ENCODE measurements around the gene SOWAHB. TPM values are rescaled to one million over a fixed set of nuclear protein-coding genes. Genes with fewer than 3 reads are reported as not detected.

SOWAHB gene
- total and polyA plus RNA-seq, 3 experiments from 2014 or later, result not detected

- H3K36me3 Mint-ChIP-seq, result no peaks in the 10 kb centered on the region
- H3K36me3 ChIP-seq (ENCODE audit: insufficient read depth, low read length), result no peaks in the 10 kb centered on the region
- H3K4me3 Mint-ChIP-seq, result no peak overlapping the region
- H3K27me3 Mint-ChIP-seq, result peaks cover 10 to 37% of the 10 kb centered on the region in 2 donors
- CTCF ChIA-PET, result no interaction called here
- H3K4me1 ChIP-seq (ENCODE audit: insufficient read depth, low read length), result no peaks in the 10 kb centered on the region
- POLR2A ChIA-PET, result no interaction called here
- H3K27me3 ChIP-seq (ENCODE audit: insufficient read depth, low read length, poor library complexity, severe bottlenecking), result no peaks in the 10 kb centered on the region
- no peak for DNase-seq
- H3K9me3 Mint-ChIP-seq, result no peaks in the 10 kb centered on the region
- H3K9me3 ChIP-seq (ENCODE audit: low read length), result no peaks in the 10 kb centered on the region
- no peak overlapping the region for H3K27ac ChIP-seq (ENCODE audit: low read depth, low read length)
- no peak overlapping the region for H3K4me3 ChIP-seq (ENCODE audit: low read length)
- H3K27ac Mint-ChIP-seq, result no peak overlapping the region
- peaks cover 0 to 5% (median 0%) of the 10 kb centered on the region in 3 donors for H3K4me1 Mint-ChIP-seq
Observed at GRCh38 chr4:76856243-76857073, 41.5 kb downstream of the SOWAHB start.

- H3K27me3 Mint-ChIP-seq, result peaks cover 13 to 38% of the 10 kb centered on the region in 2 donors
- Histone ChIP-seq H3K4me1 (ENCODE audit: insufficient read depth, low read length) (no peaks in the 10 kb centered on the region), H3K27ac (ENCODE audit: low read depth, low read length) (no peak overlapping the region), H3K27me3 (ENCODE audit: insufficient read depth, low read length, poor library complexity, severe bottlenecking) (no peaks in the 10 kb centered on the region), H3K4me3 (ENCODE audit: low read length) (no peak overlapping the region), H3K9me3 (ENCODE audit: low read length) (no peaks in the 10 kb centered on the region), H3K36me3 (ENCODE audit: insufficient read depth, low read length) (no peaks in the 10 kb centered on the region)
- H3K4me1 Mint-ChIP-seq, result no peaks in the 10 kb centered on the region
- POLR2A ChIA-PET, result no interaction called here
- H3K9me3 Mint-ChIP-seq, result no peaks in the 10 kb centered on the region
- H3K27ac Mint-ChIP-seq, result no peak overlapping the region
- no peaks in the 10 kb centered on the region for H3K36me3 Mint-ChIP-seq
- H3K4me3 Mint-ChIP-seq, result no peak overlapping the region
- CTCF ChIA-PET, result no interaction called here
- DNase-seq, result no peak
Observed at GRCh38 chr4:76854858-76855257, 43.1 kb downstream of the SOWAHB start.

GRCh38 chr4:76851375-76851774, 46.6 kb downstream of the SOWAHB start:
- no peaks in the 10 kb centered on the region for H3K9me3 Mint-ChIP-seq
- ChIA-PET POLR2A (no interaction called here), CTCF (no interaction called here)
- Histone ChIP-seq H3K27me3 (ENCODE audit: insufficient read depth, low read length, poor library complexity, severe bottlenecking) (no peaks in the 10 kb centered on the region), H3K9me3 (ENCODE audit: low read length) (no peaks in the 10 kb centered on the region), H3K27ac (ENCODE audit: low read depth, low read length) (no peak overlapping the region), H3K4me1 (ENCODE audit: insufficient read depth, low read length) (no peaks in the 10 kb centered on the region), H3K36me3 (ENCODE audit: insufficient read depth, low read length) (no peaks in the 10 kb centered on the region), H3K4me3 (ENCODE audit: low read length) (no peak overlapping the region)
- H3K4me3 Mint-ChIP-seq, result no peak overlapping the region
- H3K4me1 Mint-ChIP-seq, result no peaks in the 10 kb centered on the region
- H3K27ac Mint-ChIP-seq, result no peak overlapping the region
- H3K36me3 Mint-ChIP-seq, result no peaks in the 10 kb centered on the region
- no peak for DNase-seq
- peaks cover 17 to 35% of the 10 kb centered on the region in 2 donors for H3K27me3 Mint-ChIP-seq

- DNase-seq, result no peak
- POLR2A ChIA-PET, result no interaction called here
- no peak overlapping the region for H3K27ac ChIP-seq (ENCODE audit: low read depth, low read length)
- peaks cover 15 to 30% of the 10 kb centered on the region in 2 donors for H3K27me3 Mint-ChIP-seq
- H3K4me3 ChIP-seq (ENCODE audit: low read length), result no peak overlapping the region
- CTCF ChIA-PET, result no interaction called here
- no peaks in the 10 kb centered on the region for H3K9me3 ChIP-seq (ENCODE audit: low read length)
- H3K9me3 Mint-ChIP-seq, result no peaks in the 10 kb centered on the region
- no peaks in the 10 kb centered on the region for H3K4me1 ChIP-seq (ENCODE audit: insufficient read depth, low read length)
- H3K4me3 Mint-ChIP-seq, result no peak overlapping the region
- no peaks in the 10 kb centered on the region for H3K27me3 ChIP-seq (ENCODE audit: insufficient read depth, low read length, poor library complexity, severe bottlenecking)
- no peaks in the 10 kb centered on the region for H3K4me1 Mint-ChIP-seq
- H3K36me3 ChIP-seq (ENCODE audit: insufficient read depth, low read length), result no peaks in the 10 kb centered on the region
- H3K36me3 Mint-ChIP-seq, result no peaks in the 10 kb centered on the region
- H3K27ac Mint-ChIP-seq, result no peak overlapping the region
Observed at GRCh38 chr4:76850010-76850441, 47.9 kb downstream of the SOWAHB start.

Other genes starting within 250 kb of the SOWAHB start
- gene SEPTIN11, start 51.6 kb upstream of the SOWAHB start, total RNA-seq, result 10 to 100 TPM; 54.3 to 56.8 TPM
- gene SEPTIN11, start 51.6 kb upstream of the SOWAHB start, polyA plus RNA-seq, result 34.8 TPM
- 100 to 1,000 TPM; 191 to 206 TPM for gene CCNI, start 177.8 kb upstream of the SOWAHB start, total RNA-seq
- 325 TPM for gene CCNI, start 177.8 kb upstream of the SOWAHB start, polyA plus RNA-seq

Measured in CD8-positive, alpha-beta memory T cell (primary cell).